Inferior parietal cortex (tissue), 1 donor: ENCODE results near the gene EFNB2.

ENCODE experiments used
- DNase-seq: peaks from one replicate; pipeline ENCODE4 v3.0.0-alpha.2; 2016; ENCODE audit errors: extremely low spot score

The EFNB2 gene

GRCh38 chr13:106550570-106551135 lies 15.2 kb upstream of the EFNB2 start:
- no peak for DNase-seq

- DNase-seq: no peak
These were observed 12.7 kb upstream of the EFNB2 start for GRCh38 chr13:106548064-106548696.

- DNase-seq: no peak
These were observed 6.4 kb upstream of the EFNB2 start for GRCh38 chr13:106541826-106542225.

- no peak for DNase-seq
These were observed 5.2 kb upstream of the EFNB2 start for GRCh38 chr13:106540613-106541012.

- DNase-seq: no peak
These were observed 2.1 kb upstream of the EFNB2 start for GRCh38 chr13:106537521-106537920.

- peak; percentile 96 for DNase-seq
These were observed 977 bp upstream of the EFNB2 start for GRCh38 chr13:106536244-106537034.

- DNase-seq: no peak
These were observed 567 bp downstream of the EFNB2 start for GRCh38 chr13:106534639-106535551.

- peak; percentile 67 for DNase-seq
These were observed 1.4 kb downstream of the EFNB2 start for GRCh38 chr13:106533943-106534638.

- peak; percentile 75 for DNase-seq
These were observed 2.1 kb downstream of the EFNB2 start for GRCh38 chr13:106533101-106533942.

- no peak for DNase-seq
These were observed 3.1 kb downstream of the EFNB2 start for GRCh38 chr13:106532111-106532929.

- no peak for DNase-seq
These were observed 4.4 kb downstream of the EFNB2 start for GRCh38 chr13:106530980-106531481.

- DNase-seq: no peak
These were observed 5.2 kb downstream of the EFNB2 start for GRCh38 chr13:106530171-106530851.

GRCh38 chr13:106529415-106530170 lies 5.9 kb downstream of the EFNB2 start:
- peak; percentile 36 for DNase-seq

GRCh38 chr13:106528718-106529414 lies 6.6 kb downstream of the EFNB2 start:
- DNase-seq: no peak

GRCh38 chr13:106527826-106528225 lies 7.6 kb downstream of the EFNB2 start:
- DNase-seq: no peak

GRCh38 chr13:106527445-106527801 lies 8.0 kb downstream of the EFNB2 start:
- DNase-seq: no peak

GRCh38 chr13:106526738-106527444 lies 8.6 kb downstream of the EFNB2 start:
- no peak for DNase-seq
